A673 (cell line): ENCODE results near the gene GPR27.

ENCODE experiments used
- CTCF ChIP-seq: fragments of 300-800, 200-600 bp; sonication (generic); conservative IDR thresholded peaks from 2 replicates; pipeline ENCODE4 v1.5.1; 2017; ENCODE audit warnings: low read depth, mild to moderate bottlenecking, antibody characterized with exemption, low read length, moderate library complexity, mixed read lengths
- EZH2 ChIP-seq: fragments of 200-600 bp; sonication (generic); IDR thresholded peaks from 2 replicates; pipeline ENCODE4 v1.6.1; 2017; ENCODE audit warnings: borderline replicate concordance, low read depth, mild to moderate bottlenecking, mixed read lengths, antibody characterized with exemption, low read length; ENCODE audit not compliant: poor library complexity, severe bottlenecking

- TF ChIP-seq CTCF (no peak), EZH2 (no peak)
Measured at GRCh38 chr3:71721002-71721401, 32.7 kb upstream of the GPR27 start.
